GM23338 (cell line): ENCODE results near the gene SCN7A. TPM values are rescaled to one million over a fixed set of nuclear protein-coding genes. Genes with fewer than 3 reads are reported as not detected.

Experiments
- ATAC-seq: fragments of 200-7000 bp; cut with Tn5 transposase; 3 replicates; pipeline ENCODE4 v1.9.1; 2020
- DNase-seq: peaks from one replicate; pipeline ENCODE4 v3.0.0-alpha.2; 2015; ENCODE audit warnings: low spot score
- H2AFZ ChIP-seq: fragments of 200-600 bp; sonication (generic); 2 replicates; pipeline ENCODE4 v1.8.0; 2016; ENCODE audit warnings: antibody characterized with exemption, mild to moderate bottlenecking, moderate library complexity
- H3F3A ChIP-seq: fragments of 200-600 bp; sonication (generic); replicated peaks from 2 replicates; pipeline ENCODE4 v1.8.0; 2017; ENCODE audit warnings: antibody characterized with exemption, mixed run types, low read depth
- H3K27ac ChIP-seq: fragments of 200-600 bp; sonication (generic); 2 replicates; pipeline ENCODE4 v1.6.1; 2016; ENCODE audit warnings: low read depth
- H3K27me3 ChIP-seq: fragments of 200-600 bp; sonication (generic); 2 replicates; pipeline ENCODE4 v1.8.0; 2016; ENCODE audit warnings: mild to moderate bottlenecking, mixed run types, moderate library complexity; ENCODE audit not compliant: insufficient read depth
- H3K36me3 ChIP-seq: fragments of 200-600 bp; sonication (generic); 2 replicates; pipeline ENCODE4 v1.8.0; 2016; ENCODE audit warnings: mild to moderate bottlenecking; ENCODE audit not compliant: insufficient read depth
- H3K4me1 ChIP-seq: fragments of 200-600 bp; sonication (generic); 2 replicates; pipeline ENCODE4 v1.8.0; 2016; ENCODE audit warnings: mild to moderate bottlenecking, moderate library complexity; ENCODE audit not compliant: insufficient read depth
- H3K4me2 ChIP-seq: fragments of 200-600 bp; sonication (generic); 2 replicates; pipeline ENCODE4 v1.7.1; 2017; ENCODE audit warnings: mixed run types
- H3K4me3 ChIP-seq: fragments of 200-600 bp; sonication (generic); 2 replicates; pipeline ENCODE4 v1.6.1; 2016; ENCODE audit warnings: mixed run types
- H3K79me2 ChIP-seq: fragments of 200-600 bp; sonication (generic); replicated peaks from 2 replicates; pipeline ENCODE4 v1.8.0; 2017; ENCODE audit warnings: mild to moderate bottlenecking; ENCODE audit not compliant: insufficient read depth
- H3K9me2 ChIP-seq: fragments of 200-600 bp; sonication (generic); 2 replicates; pipeline ENCODE4 v1.8.0; 2017; ENCODE audit not compliant: insufficient read depth
- H4K20me1 ChIP-seq: fragments of 200-600 bp; sonication (generic); replicated peaks from 2 replicates; pipeline ENCODE4 v1.8.0; 2017; ENCODE audit warnings: mild to moderate bottlenecking; ENCODE audit not compliant: insufficient read depth
- H3K27ac Mint-ChIP-seq: 2 replicates; pipeline ENCODE4 v1.8.0; 2020; ENCODE audit warnings: inconsistent platforms, mild to moderate bottlenecking, moderate library complexity, mixed read lengths
- H3K27me3 Mint-ChIP-seq: 3 replicates; pipeline ENCODE4 v1.8.0; 2022; ENCODE audit warnings: low read depth, mild to moderate bottlenecking, moderate library complexity, mixed read lengths, inconsistent platforms; ENCODE audit not compliant: insufficient read depth, poor library complexity
- H3K36me3 Mint-ChIP-seq: 3 replicates; pipeline ENCODE4 v1.8.0; 2021; ENCODE audit warnings: low read depth, mild to moderate bottlenecking, inconsistent platforms, moderate library complexity, mixed read lengths
- H3K4me1 Mint-ChIP-seq: 3 replicates; pipeline ENCODE4 v1.8.0; 2020; ENCODE audit warnings: mild to moderate bottlenecking, inconsistent platforms, mixed read lengths
- H3K4me3 Mint-ChIP-seq: 3 replicates; pipeline ENCODE4 v1.8.0; 2021; ENCODE audit warnings: moderate library complexity, mild to moderate bottlenecking, inconsistent platforms, mixed read lengths
- H3K9me3 Mint-ChIP-seq: 3 replicates; pipeline ENCODE4 v1.8.0; 2020; ENCODE audit warnings: moderate library complexity, mild to moderate bottlenecking, inconsistent platforms, mixed read lengths
- CREB1 ChIP-seq: fragments of 250-450 bp; sonication (Bioruptor Pico); IDR thresholded peaks from 2 replicates; pipeline ENCODE4 v1.5.0; 2020; ENCODE audit warnings: low read depth, mild to moderate bottlenecking, moderate library complexity
- ETS1 ChIP-seq: IDR thresholded peaks from 2 replicates; pipeline ENCODE4 v1.6.1; 2016; ENCODE audit warnings: antibody characterized with exemption
- EZH2 ChIP-seq: fragments of 200-600 bp; sonication (generic); IDR thresholded peaks from one replicate; pipeline ENCODE4 v1.8.0; 2017; ENCODE audit warnings: antibody characterized with exemption, mild to moderate bottlenecking, low read depth; ENCODE audit not compliant: unreplicated experiment
- EZH2phosphoT487 ChIP-seq: fragments of 200-600 bp; sonication (generic); IDR thresholded peaks from one replicate; pipeline ENCODE4 v1.8.1; 2018; ENCODE audit warnings: antibody characterized with exemption; ENCODE audit not compliant: unreplicated experiment
- JUNB ChIP-seq: IDR thresholded peaks from one replicate; pipeline ENCODE4 v1.6.1; 2016; ENCODE audit warnings: antibody characterized with exemption; ENCODE audit not compliant: unreplicated experiment
- NANOG ChIP-seq: IDR thresholded peaks from 2 replicates; pipeline ENCODE4 v1.6.1; 2016; ENCODE audit warnings: antibody characterized with exemption, borderline replicate concordance
- POLR2AphosphoS5 ChIP-seq: IDR thresholded peaks from 2 replicates; pipeline ENCODE4 v1.6.1; 2016; ENCODE audit warnings: antibody characterized with exemption, low read depth
- STAT1 ChIP-seq: IDR thresholded peaks from one replicate; pipeline ENCODE4 v1.6.1; 2016; ENCODE audit warnings: antibody characterized with exemption; ENCODE audit not compliant: unreplicated experiment
- ZNF114 ChIP-seq: fragments of 250-450 bp; sonication (Bioruptor Pico); IDR thresholded peaks from 2 replicates; pipeline ENCODE4 v1.5.0; 2020; ENCODE audit warnings: mild to moderate bottlenecking, moderate library complexity
- ZNF462 ChIP-seq: fragments of 250-450 bp; sonication (Bioruptor Pico); IDR thresholded peaks from 2 replicates; pipeline ENCODE4 v1.5.0; 2020; ENCODE audit warnings: mild to moderate bottlenecking, moderate library complexity
- polyA plus RNA-seq: library from polyadenylated mRNA; unstranded; fragments of >200 nt; fragmentation: Nextera tagmentation; extraction: Ambion mirVana; gene quantifications from 2 replicates; pipeline ENCODE4 v1.2.1, GENCODE V29; 2016
- total RNA-seq: library from RNA; depleted of rRNA; stranded (reverse); fragments of >200 nt; shearing (Covaris generic); gene quantifications from 2 replicates; pipeline ENCODE4 v1.2.3, GENCODE V29; 2014
- TF ChIP-seq, protein P1 (sequence below): IDR thresholded peaks from one replicate; pipeline ENCODE4 v1.6.1; 2018; ENCODE audit warnings: antibody characterized with exemption; ENCODE audit not compliant: unreplicated experiment

Gene SCN7A
- total and polyA plus RNA-seq, 2 experiments from 2014 or later, result 0.10 to 0.42 TPM

GRCh38 chr2:166360906-166361305, 133.1 kb downstream of the SCN7A start (continued):
- TF ChIP-seq ZNF114 (no peak), JUNB (no peak)
- TF ChIP-seq, protein P1, sequence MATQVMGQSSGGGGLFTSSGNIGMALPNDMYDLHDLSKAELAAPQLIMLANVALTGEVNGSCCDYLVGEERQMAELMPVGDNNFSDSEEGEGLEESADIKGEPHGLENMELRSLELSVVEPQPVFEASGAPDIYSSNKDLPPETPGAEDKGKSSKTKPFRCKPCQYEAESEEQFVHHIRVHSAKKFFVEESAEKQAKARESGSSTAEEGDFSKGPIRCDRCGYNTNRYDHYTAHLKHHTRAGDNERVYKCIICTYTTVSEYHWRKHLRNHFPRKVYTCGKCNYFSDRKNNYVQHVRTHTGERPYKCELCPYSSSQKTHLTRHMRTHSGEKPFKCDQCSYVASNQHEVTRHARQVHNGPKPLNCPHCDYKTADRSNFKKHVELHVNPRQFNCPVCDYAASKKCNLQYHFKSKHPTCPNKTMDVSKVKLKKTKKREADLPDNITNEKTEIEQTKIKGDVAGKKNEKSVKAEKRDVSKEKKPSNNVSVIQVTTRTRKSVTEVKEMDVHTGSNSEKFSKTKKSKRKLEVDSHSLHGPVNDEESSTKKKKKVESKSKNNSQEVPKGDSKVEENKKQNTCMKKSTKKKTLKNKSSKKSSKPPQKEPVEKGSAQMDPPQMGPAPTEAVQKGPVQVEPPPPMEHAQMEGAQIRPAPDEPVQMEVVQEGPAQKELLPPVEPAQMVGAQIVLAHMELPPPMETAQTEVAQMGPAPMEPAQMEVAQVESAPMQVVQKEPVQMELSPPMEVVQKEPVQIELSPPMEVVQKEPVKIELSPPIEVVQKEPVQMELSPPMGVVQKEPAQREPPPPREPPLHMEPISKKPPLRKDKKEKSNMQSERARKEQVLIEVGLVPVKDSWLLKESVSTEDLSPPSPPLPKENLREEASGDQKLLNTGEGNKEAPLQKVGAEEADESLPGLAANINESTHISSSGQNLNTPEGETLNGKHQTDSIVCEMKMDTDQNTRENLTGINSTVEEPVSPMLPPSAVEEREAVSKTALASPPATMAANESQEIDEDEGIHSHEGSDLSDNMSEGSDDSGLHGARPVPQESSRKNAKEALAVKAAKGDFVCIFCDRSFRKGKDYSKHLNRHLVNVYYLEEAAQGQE, result no peak

GRCh38 chr2:166360426-166360825, 133.6 kb downstream of the SCN7A start:
- Histone ChIP-seq H3K79me2 (no peaks in the 10 kb centered on the region), H3F3A (no peaks in the 10 kb centered on the region), H3K4me1 (peaks cover 4% of the 10 kb centered on the region; the same call in 1 of the 2 replicates), H2AFZ (no peak overlapping the region), H3K27ac (no peak overlapping the region), H3K4me3 (no peak overlapping the region), H4K20me1 (no peaks in the 10 kb centered on the region), H3K9me2 (no peaks in the 10 kb centered on the region), H3K27me3 (no peaks in the 10 kb centered on the region), H3K36me3 (no peaks in the 10 kb centered on the region), H3K4me2 (no peak overlapping the region)
- no peak overlapping the region for H3K4me3 Mint-ChIP-seq
- DNase-seq (no peak), ATAC-seq (no peak)
- H3K9me3 Mint-ChIP-seq, result no peaks in the 10 kb centered on the region
- no peaks in the 10 kb centered on the region for H3K36me3 Mint-ChIP-seq
- H3K4me1 Mint-ChIP-seq, result peaks cover 6% of the 10 kb centered on the region
- H3K27ac Mint-ChIP-seq, result no peak overlapping the region
- H3K27me3 Mint-ChIP-seq, result no peaks in the 10 kb centered on the region
- TF ChIP-seq ZNF462, result no peak
- TF ChIP-seq, protein P1, result no peak
- no peak for TF ChIP-seq ZNF114
- no peak for TF ChIP-seq STAT1
- no peak for TF ChIP-seq ETS1
- no peak for TF ChIP-seq CREB1 (CRISPR knock-in tag)
- no peak for TF ChIP-seq POLR2AphosphoS5
- TF ChIP-seq EZH2phosphoT487, result no peak
- no peak for TF ChIP-seq EZH2
- no peak for TF ChIP-seq NANOG
